Ammon's horn (tissue), 1 donor: Measurements from ENCODE around the gene NISCH.
A peak's percentile ranks its signal among the peaks of the same experiment; 100 is the strongest.

Experiments used
- DNase-seq: peaks from one replicate; pipeline ENCODE4 v3.0.0-alpha.2; 2016; ENCODE audit warnings: low spot score

NISCH gene

DNA sequence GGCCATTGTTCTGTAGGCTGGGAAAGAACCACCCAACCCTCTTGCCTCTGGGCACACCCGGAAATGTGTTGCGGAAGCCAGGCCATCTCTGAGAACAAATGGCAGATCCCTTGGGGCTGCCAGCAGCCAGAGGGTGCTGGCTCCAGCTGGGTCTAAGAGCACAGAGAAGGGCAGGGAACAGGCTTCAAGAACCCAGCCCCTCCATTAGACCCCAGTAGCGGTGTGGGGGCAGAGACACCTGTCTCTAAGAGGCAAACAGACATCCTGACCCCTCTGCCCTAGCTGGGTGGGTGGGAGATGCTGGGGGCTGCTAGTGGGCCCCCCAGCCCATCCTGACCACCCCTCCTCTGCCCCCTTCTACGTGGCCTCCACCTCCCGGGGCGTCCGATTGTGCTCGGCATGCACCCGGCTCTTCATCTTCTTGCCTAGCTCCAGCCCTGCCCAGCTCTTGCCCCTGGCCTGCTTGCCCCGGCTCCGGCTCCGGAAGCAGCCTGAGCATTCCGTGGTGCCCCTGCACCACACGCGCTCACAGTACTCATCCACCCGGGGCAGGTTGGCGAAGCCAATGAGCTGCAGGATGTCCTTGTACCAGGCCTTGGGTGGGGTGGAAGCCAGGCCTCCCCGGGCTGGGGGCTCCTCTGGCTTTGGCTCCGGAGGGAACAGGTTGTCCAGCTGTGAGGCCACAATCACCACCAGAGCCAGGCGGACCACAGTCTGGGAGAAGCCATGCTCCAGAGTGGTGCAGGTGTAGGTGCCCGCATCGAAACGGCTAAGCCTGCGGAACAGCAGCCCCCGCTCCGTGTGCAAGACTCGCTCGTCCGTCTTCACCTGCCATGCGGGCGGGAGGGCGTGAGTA, 19.9 kb upstream of the NISCH start:
- DNase-seq: no peak

DNA sequence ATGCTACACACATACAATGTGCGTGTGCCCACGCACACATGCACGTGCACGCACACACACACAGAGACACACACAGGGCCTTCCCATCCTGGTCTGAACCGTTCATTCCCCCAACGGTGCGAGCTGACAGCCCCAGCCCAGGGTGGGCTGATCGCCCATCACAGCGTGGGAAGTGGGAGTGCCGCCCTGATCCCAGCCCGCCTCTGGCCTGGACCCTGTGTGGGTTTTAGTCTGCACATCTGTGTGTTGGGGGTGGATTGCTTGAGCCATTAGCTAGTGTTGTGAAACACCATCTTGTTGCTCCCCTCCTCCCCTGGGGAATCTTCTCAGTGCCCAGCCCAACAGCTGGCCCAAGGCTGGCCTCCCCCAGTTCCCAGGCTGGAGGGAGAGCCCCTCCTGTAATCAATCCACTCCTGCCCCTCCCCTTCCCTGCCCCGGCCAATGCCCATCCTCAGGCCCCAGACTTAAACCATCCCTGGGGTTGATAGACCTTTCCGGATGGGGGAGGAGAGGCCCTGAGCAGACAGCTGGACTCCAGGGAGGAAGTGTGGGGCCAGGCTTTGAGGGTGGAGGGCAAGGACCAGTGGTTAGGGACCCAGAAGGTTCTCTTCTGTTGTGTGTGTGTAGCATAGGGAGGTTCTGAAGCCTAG, 18.8 kb upstream of the NISCH start:
- no peak for DNase-seq

DNA sequence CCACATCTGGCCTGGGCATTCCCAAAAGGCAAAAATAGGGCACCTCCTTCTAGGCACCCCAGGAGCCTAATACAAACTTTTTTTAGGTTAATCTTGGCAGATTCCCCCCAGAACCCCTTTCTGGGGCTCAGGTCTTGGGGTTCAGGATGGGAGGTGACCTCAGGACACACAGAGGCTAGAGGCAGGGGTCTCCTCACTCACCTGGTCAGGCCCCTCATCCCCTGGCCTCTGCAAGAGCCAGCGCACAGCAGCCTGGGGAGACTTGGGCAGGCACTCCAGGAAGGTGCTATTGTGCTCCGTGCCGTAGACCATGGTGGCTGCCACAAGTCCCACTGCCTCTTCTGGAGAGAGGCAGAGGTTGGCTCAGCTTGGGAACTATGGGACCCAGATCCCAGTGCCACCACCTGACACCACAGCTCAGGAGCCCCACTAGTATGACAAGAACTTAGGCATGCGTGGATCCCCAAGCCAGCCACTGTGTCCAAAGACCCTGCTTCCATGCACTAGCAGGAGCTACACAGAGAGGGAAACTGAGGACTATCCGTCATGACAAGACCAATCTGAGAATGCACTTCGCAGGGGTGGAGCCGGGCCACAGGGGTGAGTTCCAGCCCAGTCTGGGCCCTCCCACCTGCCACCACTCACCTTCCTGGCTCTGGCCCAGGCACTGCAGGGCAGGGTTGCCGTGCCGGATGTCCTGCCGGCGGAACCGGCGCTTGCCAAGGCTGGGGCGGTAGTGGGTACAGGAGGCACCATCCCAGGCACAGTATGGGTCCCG, 17.9 kb upstream of the NISCH start:
- no peak for DNase-seq

DNA sequence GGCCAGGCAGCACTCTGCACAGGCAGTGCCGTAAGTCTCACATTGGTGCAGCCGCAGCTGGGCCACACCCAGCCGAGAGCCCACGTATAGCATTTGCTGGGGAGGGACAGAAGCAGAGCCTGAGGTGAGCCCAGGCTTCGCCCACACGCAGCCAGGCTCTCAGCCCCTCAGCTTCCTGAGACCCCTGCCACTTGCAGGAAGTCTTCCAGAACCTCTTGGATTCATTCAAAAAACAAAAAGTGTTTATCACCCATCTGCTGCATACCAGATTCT, 17.4 kb upstream of the NISCH start:
- DNase-seq: no peak

DNA sequence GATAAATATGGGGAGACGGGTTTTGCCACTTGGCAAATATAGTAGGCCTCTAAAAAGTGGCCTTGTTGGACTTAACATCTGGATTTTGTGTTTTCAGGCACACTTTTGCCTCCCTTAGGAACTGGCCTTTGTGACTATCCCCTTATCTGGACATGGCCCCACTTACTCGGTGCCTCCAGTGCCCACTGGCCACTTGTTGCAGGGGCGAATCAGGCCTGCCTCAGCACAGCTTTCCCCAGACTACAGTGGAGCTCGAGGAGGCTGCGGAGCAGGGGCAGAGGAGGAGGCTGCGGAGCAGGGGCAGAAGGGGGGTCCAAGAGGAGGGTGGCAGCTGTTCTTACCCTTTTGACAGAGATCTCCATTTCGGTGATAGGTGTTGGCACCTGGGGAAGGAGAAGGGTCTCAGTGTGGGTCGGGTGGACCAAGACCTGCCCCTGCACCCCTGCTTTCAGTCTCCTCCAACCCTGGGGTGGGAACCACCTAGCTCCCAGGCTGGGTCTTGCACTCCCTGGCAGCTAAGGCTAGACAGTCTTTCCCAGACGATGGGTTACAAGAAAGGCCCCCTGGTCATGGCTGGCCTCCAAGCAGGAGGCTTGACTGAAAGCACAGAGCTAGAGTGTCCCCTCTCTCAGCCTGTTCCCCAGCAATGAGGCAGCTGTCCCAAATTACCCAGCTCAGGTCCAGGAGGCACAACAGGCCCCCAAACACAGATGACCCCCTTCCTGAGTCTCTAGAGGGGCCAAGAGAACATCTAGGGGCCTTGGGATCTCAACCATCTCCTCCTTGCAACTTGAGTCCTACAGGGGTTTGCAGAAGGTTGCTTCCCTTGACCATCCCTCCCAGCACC, 16.6 kb upstream of the NISCH start:
- no peak for DNase-seq

DNA sequence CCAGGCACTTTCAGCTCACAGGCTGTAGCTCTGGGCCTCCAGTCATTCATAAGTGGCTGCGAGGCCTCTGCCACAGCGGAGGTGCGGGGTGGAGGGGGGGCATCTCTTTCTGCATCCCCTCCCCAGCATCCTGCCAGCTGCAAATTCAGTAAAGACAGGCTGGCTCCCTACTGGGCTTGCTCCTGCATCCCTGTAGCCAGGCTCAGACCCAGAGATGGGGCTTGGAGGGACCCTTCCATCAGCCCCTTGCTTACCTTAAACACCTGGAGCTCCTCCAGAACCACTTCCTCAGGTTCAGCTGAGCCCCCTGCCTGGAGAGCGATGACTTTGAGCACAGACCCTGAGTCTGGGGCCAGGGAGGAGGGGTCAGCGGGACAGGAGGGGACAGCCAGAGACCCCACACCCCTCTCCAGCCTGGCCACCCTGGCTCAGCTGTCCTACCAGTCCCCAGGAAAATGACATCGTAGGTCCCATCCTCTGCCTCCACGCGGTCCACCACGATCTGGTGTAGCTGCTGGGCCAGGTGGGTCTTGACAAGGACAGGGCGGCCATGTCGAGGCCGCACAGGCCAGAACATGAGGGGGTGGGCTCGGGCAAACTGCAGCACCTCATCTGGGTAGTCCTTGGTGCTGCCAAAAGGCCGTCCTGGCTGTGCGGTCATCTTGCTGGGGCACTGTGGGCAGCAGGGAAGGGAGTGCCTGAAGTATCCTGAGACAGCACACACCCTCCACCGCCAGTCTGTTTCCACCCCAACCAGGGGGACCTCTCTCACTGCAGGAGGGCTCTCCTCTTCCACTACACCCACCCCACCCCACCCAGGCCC, 15.8 kb upstream of the NISCH start:
- no peak for DNase-seq

DNA sequence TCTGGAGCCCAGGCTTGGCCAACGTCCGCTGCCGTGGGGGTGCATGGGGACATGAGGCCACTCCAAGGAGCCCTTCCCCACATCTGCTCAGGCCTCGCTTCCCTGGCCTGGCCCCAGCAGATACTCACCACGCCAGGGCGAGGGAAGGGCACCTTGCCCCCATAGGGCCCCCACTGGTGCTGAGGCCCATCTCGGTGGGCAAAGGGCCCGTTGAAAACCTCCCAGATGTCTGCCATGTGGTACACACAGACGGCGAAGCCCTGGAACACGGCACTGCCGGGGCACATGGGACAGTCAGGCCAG, 15.2 kb upstream of the NISCH start:
- no peak for DNase-seq

DNA sequence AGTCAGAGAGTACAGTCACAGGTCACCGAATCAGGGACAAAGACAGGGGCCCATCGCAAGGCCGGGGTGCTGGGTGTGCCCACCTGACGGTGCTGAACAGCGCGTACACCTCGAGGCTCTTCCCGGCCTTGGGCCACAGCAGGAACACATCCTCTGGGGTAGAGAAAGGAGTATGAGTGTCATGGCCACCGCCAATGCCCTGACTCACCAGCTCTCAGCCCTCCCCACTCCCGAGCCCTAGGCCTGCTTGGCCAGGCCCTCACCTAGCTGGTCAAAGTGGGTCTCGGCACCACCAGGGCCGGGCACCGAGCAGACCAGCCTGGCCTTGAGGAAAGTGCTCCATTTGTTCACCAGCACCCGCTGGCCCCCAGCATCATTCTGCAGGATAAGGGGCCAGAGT, 14.7 kb upstream of the NISCH start:
- no peak for DNase-seq

DNA sequence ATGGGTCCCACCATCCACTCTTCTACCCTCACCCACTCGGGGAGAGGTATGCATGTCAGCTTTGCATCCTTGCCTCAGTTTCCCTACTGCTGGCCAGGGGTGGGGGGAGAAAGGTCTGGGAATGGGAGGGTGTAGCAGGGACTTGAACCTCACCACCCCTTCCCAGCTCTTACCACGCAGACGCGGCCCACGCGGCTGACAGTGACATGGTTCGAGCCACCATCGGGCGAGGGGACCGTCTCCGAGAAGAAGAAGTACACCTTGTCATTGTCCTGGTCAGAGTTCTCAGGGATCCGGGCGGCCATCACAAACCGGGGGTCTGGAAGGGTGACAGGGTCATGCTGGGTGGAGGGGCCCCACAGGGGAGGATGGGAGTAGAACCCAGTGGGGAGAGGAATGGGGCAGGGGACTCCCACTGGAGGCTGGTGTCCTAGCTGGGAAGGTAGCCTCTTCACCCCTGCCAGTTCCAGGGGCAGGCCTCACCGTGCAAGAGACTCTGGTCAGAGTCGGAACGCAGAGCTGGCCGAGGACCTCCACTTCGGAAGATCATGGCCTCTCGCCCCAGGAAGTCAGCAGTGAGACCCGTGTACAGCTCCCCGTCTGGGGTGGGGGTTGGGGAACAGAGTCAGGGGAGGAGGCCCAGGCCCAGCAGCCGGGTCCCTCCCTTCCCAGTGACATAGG, 14.2 kb upstream of the NISCH start:
- no peak for DNase-seq

DNA sequence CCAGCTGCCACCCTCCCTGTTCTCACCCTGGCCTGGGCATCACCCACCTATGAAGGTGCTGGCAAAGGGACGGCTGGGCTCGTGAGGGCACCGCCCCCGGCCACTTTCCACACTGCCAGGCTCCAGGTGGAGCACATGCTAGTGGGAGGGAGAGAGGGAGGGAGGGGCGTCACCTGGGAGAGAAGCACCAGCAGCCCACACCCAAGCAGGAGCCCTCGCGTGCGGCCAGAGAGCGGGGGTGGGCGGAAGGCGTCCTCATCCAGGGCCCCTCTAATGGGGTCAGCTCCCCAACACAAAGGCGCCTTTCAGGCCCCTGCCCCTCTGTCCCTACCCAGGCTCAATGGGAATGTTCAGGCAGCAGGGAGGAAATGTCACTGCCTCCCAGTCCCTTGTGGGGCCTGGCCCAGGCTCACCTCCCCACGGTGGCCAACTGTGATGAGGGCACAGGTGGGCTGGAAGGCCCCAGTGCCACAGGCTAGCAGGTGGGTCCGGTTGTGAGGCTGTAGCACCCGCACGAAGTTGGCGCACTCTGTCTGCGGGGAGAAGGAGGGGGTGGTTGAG, 13.6 kb upstream of the NISCH start:
- DNase-seq: no peak

DNA sequence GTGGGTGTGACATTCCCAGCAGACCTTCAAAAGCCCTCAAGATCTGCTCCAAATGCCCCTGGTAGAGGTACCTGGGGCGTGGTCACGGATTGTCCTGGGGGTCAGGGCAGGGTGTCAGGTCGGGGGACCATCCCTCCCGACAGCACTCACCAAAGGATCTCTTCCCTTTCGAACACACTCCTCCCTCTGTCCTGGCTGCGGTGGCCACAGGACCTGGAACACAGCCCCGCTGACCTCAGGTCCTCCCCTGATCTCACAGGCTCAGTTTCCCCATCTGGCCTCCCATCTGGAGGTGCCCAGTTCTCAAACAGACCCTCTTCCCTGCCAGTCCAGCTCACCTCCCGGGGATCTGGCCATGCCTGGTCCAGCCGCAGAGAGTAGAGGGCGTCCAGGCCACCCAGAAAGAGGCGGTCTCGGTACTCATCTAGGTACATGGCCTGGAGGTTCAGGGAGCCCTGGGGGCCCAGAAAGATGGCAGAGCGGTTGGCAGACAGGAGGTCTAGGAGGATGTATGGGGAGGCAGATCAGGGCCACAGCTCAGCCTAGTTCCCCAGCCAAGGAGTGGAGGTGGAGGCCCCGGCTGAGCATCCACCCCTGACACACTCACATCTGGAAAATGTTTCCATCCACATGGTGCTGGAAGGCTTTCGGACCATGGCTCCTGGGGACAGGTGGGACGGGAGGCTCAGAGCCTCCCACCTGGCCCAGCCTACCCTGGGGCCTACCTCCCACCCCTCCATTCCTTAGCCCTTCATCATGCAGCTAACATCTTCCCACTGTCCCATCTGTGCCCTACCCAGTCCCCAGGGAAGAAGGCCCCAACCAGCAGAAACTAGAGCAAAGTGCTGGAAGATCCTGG, 12.8 kb upstream of the NISCH start:
- DNase-seq: no peak

DNA sequence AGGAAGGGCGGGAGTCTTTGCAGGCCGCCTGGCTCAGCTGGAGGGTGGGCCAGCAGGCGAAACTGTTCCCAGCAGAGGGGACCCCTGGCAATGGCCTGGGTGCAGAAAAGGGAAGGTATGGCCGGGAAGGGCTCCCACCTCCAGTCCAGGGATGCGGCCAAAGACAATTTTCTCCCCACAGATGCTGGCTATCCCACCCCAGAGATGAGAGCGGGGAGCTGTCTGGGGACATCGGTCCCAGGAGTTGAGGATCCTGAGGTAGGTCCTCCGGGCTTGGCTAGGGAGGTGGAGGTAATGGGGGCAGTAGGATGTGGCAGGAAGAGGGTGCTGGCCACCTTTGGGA, 12.2 kb upstream of the NISCH start:
- DNase-seq: no peak

DNA sequence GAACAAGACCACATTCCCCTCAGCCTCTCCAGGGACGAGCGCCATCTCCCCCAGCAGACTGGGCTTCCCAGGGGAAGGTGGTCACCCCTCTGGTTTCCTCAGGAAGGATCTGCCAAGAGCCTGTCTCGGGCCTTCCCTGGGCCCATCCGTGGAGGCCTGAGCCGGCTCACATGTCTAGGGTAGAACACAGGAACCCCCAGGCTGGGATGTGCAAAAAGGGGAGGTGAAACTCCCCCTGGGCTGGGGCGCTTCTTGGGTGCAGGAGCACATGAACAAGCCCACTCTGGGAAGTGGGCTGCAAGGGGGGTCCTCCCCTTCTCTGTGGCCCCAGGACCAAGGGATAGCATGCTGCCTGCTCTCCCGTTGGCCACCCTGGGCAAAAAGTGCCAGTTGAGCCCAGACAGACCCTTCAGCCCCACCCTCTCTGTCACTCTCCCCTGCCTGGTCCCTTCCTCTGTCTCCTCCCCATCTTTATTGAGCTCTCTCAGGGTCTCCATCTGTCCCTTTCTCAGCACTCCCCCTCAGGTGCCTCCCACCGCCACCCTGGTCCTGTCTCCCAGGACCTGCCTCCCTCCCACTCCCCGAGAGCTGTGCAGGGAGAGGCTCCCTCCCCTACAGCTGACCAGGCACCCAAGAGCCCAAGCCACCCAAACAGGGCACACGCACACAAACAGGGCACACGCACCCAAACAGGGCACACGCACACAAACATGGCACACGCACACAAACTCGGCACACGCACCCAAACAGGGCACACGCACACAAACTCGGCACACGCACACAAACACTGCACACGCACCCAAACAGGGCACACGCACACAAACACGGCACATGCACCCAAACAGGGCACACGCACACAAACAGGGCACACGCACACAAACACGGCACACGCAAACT, 11.4 kb upstream of the NISCH start:
- DNase-seq: no peak

DNA sequence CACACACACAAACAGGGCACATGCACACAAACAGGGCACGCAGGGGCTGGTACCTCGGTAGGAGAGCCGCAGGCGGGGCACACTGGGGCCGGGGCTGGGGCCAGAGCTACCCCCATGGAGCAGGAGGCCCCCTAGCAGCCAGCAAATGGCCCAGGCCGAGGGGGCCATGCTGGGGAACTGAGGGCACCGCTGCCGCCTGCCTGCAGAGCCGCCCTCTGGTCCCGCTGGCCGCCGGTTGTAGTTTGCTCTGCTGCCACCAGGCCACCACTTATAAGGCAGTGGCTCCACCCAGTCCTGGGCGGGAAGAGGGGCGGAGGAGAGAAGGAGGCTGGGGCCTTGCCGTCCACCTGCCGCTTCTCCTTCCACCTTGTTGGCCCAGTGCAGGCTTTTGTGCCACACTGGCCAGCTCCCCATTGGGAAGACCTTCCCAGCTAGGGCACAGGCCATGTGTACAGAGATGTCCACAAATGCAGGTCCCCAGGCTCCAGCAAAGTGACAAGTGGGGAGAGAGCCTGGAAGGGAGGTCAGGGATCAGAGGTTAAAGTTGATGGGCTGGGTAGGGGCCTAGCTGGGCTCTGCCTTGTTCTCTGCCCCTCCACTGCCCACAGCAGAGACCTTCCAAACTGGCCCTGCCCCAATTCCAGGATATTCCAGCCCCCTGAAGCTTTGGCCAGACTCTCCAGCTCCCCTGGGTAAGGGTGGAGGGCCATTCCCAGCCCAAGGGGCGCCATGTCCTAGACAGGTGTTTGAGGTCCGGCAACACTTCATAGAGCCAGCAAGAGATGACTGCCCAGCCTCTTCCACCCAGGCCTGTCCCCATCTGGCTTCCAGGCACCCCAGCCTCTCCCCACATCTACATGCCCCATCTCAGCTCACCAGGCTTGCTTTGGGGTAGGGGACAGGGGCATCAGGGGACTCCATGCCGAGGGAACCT, 10.3 kb upstream of the NISCH start, which contains the start of gene SEMA3G:
SEMA3G (minus strand) TSS at position 244 of the 934 bp plus-strand sequence; CDS start at position 168, 76 bp downstream.
- DNase-seq: no peak

DNA sequence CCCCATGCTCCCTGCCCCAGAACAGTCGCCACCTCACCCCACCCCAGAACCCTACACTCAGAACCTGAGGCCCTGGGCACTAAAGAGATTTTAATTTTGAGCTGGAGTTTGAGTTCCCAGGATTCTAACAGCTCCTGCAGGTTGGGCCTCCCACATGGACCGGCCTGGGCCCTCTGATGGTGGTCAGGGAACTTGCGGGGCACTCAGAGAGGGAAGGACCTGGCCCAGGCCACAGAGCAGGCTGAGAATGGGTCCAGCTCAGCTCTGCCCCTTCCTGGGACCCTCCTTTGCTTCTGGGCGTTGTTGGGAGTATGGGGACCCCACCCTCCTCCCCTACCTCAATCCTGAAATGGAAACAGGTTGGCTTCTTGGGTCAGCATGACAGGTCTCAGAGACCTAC, 9.4 kb upstream of the NISCH start:
- DNase-seq: no peak

DNA sequence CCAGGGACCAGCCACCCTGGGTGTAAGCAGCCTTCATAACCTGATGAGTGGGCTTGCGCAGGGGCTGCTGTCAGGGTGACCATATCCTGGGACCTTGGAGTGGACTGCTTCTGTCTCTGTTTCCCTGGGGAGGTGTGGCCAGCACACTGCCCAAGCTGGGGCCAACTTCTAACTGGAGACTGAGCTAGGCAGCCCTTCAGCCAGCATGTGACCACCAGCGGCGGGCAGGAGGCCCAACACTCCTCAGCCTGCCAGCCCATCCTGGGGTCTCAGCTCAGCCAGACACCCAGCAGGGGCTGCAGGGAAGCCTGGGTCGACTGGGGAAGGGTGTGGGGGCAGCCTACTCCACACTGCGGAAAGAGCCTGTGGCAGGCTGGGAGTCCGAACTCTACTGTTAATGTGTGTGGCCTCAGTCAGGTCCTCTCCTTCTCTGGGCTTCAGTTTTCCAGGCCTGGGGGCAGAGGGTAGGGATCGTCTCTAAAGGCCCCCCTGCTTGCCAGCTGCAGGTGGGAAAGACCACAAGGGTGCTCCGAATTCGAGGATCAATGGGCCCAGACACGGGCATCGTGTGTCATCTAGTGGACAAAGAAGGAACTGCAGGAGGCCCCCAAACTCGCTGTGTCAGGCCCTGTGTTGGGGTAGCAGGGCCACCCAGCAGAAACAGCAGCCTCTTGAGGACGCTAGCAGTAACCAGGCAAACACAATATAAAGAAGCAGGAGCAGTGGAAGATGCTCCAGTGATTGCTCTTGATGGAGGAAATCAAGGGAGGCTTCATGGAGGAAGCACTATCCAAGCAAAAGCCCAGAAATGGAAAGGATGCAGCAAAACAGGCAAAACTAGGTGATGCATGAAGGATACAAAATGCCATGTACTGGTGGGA, 8.5 kb upstream of the NISCH start:
- peak; percentile 73 for DNase-seq
